Nephron progenitor cell (in vitro differentiated cells): Measurements from ENCODE around the gene GH2.
"Not testable (repeated sequence)": the region's sequence is repeated elsewhere in the genome, so short reads cannot be mapped to it uniquely, and the experiment has no call there.

Experiments used
- DNase-seq: peaks from one replicate; pipeline ENCODE4 v3.0.0; 2021
- H3K27ac Mint-ChIP-seq: 2 replicates; pipeline ENCODE4 v1.8.0; 2021; ENCODE audit warnings: mild to moderate bottlenecking, moderate library complexity, mixed read lengths
- H3K27me3 Mint-ChIP-seq: 2 replicates; pipeline ENCODE4 v1.8.0; 2021; ENCODE audit warnings: mild to moderate bottlenecking, low read depth, mixed read lengths; ENCODE audit not compliant: poor library complexity
- H3K36me3 Mint-ChIP-seq: 2 replicates; pipeline ENCODE4 v1.8.0; 2021; ENCODE audit warnings: low read depth, mixed read lengths
- H3K4me1 Mint-ChIP-seq: 2 replicates; pipeline ENCODE4 v1.8.0; 2021; ENCODE audit warnings: mixed read lengths
- H3K4me3 Mint-ChIP-seq: 2 replicates; pipeline ENCODE4 v1.8.0; 2021; ENCODE audit warnings: mild to moderate bottlenecking, moderate library complexity, mixed read lengths
- H3K9me3 Mint-ChIP-seq: 2 replicates; pipeline ENCODE4 v1.8.0; 2021; ENCODE audit warnings: mild to moderate bottlenecking, moderate library complexity, mixed read lengths
- CTCF ChIP-seq: fragments of 200-600 bp; sonication (generic); IDR thresholded peaks from 2 replicates; pipeline ENCODE4 v1.5.0; 2021; ENCODE audit warnings: antibody characterized with exemption

The GH2 gene

GRCh38 chr17:63927464-63928171, 45.9 kb upstream of the GH2 start:
- Mint-ChIP-seq H3K27me3 (peaks cover 2% of the 10 kb centered on the region), H3K36me3 (no peaks in the 10 kb centered on the region), H3K4me1 (peaks cover 18% of the 10 kb centered on the region), H3K4me3 (no peak overlapping the region), H3K27ac (no peak overlapping the region), H3K9me3 (no peaks in the 10 kb centered on the region)
- no peak for DNase-seq
- TF ChIP-seq CTCF: no peak

DNA sequence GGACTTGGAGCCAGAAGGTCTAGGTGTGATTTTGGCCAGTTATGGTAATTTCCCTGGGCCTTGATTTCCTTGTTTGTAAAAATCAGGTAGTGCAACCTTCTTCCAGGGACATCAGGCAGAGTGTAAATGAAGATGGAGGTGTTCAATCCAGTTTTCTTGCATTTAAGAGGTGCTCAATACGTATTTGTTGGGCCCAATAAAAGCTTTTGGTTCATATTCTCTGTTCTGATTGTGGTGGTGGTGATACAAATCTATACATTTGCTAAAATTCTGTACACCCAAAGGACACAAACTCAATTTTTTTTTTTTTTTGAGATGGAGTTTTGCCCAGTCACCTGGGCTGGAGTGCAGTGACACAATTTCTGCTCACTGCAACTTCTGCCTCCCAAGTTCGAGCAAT, 44.4 kb upstream of the GH2 start:
- Mint-ChIP-seq H3K4me1 (peaks cover 12% of the 10 kb centered on the region), H3K27me3 (peaks cover 4% of the 10 kb centered on the region), H3K4me3 (no peak overlapping the region), H3K9me3 (no peaks in the 10 kb centered on the region), H3K27ac (no peak overlapping the region), H3K36me3 (no peaks in the 10 kb centered on the region)
- no peak for TF ChIP-seq CTCF
- no peak for DNase-seq

DNA sequence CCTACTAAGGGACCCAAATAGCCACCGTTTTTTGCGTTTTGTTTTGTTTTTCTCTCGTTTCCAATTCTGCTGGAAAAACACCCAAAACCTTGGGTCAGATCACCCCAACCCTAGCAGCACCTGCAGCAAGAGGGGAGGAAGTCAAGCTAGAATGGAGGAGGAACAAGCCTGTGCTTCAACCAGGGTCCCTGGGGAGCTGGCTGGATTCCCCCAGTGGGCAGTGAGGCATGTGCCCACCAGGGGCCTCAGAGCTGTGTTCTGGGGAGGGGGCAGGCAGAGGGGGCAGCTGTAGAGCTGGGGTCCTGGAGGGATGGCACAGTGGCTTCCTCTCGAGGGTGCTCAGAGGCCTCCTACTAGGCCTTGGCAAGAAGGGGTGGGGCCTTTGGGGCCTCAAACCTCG, 43.9 kb upstream of the GH2 start:
- no peak overlapping the region for H3K27ac Mint-ChIP-seq
- no peak for TF ChIP-seq CTCF
- no peak for DNase-seq
- H3K9me3 Mint-ChIP-seq: no peaks in the 10 kb centered on the region
- peaks cover 6% of the 10 kb centered on the region for H3K4me1 Mint-ChIP-seq
- H3K4me3 Mint-ChIP-seq: no peak overlapping the region
- no peaks in the 10 kb centered on the region for H3K36me3 Mint-ChIP-seq
- H3K27me3 Mint-ChIP-seq: peaks cover 4% of the 10 kb centered on the region

- not testable (repeated sequence) for H3K36me3 Mint-ChIP-seq, DNase-seq
- H3K27me3 Mint-ChIP-seq: peaks cover 27% of the 10 kb centered on the region
These were observed 40.7 kb upstream of the GH2 start for GRCh38 chr17:63922402-63922801.

DNA sequence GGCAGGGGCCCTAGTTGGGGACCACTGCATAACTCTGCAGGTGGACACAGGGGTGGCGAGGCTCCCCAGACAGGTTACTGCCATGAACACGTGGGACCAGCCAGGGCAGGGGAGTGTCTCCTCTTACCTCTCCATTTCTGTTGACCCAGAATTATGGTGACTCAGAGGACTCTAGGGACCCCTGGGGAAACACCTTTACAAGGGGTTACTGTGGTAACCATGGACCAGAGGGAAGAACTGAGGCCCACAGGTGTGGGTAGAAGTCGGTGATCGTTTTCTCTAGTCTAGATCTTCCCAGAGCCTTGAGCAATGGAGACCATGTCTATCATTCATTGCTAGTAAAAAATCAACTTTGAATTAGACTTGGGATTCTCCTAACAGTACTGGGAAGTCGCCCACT, 39.0 kb upstream of the GH2 start:
- H3K36me3 Mint-ChIP-seq, H3K27ac Mint-ChIP-seq, H3K9me3 Mint-ChIP-seq, H3K4me3 Mint-ChIP-seq, DNase-seq: not testable (repeated sequence)
- Mint-ChIP-seq H3K27me3 (peaks cover 43% of the 10 kb centered on the region), H3K4me1 (peaks cover 23% of the 10 kb centered on the region)

More at GRCh38 chr17:63922402-63922801, 40.7 kb upstream of the GH2 start:
- not testable (repeated sequence) for H3K4me3 Mint-ChIP-seq, H3K9me3 Mint-ChIP-seq, H3K27ac Mint-ChIP-seq
- H3K4me1 Mint-ChIP-seq: peaks cover 23% of the 10 kb centered on the region

DNA sequence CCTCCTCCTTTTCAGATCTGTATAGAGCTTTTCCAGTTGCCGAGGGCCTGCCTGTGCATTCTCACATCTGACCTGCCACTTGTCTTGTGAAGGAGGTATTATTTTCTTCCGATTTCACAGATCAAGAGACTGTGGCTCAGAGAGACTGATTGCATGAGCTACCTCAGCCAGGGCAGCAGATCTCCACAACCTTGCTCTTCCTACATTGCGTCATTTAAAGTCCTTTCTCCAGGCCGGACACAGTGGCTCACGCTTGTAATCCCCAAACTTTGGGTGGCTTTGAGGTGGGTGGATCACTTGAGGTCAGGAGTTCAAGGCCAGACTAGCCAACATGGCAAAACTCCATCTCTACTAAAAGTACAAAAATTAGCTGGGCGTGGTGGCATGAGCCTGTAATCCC, 38.3 kb upstream of the GH2 start:
- Mint-ChIP-seq H3K27me3 (peaks cover 48% of the 10 kb centered on the region), H3K4me1 (peaks cover 23% of the 10 kb centered on the region)
- H3K4me3 Mint-ChIP-seq, DNase-seq, H3K27ac Mint-ChIP-seq, H3K9me3 Mint-ChIP-seq, H3K36me3 Mint-ChIP-seq: not testable (repeated sequence)

- Mint-ChIP-seq H3K27ac (no peak overlapping the region), H3K4me1 (peaks cover 23% of the 10 kb centered on the region), H3K4me3 (no peak overlapping the region), H3K27me3 (peaks cover 55% of the 10 kb centered on the region), H3K36me3 (no peaks in the 10 kb centered on the region), H3K9me3 (no peaks in the 10 kb centered on the region)
- peak; percentile 74 for DNase-seq
- peak; percentile 84 for TF ChIP-seq CTCF
These were observed 37.6 kb upstream of the GH2 start for GRCh38 chr17:63919311-63919723.

DNA sequence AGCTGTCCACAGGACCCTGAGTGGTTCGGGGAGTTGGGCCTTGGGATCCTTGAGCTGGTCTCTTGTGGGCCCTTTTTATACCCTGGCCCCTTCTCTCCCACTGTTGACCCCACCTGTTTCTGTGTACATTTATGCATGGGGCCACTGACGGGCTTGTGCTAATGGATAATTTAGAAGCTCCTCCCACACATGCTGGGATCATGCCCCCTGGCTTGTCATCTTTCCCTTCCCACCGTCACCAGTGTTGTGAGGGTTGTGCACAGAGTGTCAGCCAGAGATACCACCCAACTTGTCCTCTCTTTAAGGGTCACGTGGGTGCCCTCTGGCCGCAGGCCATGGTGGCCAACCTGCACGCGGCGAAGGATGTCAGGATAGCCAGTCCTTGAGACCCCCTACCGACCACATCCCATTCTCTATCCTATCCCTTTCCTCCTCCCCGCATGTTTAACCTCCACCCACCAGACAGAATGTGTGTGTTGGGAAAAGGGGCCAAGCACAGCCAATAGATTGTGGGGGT, 37.1 kb upstream of the GH2 start, which contains the start of gene GH1:
TSS of gene GH1 (minus strand) at position 51 of the 517 bp plus-strand sequence. CDS start 63 bp downstream, outside the sequence.
- not testable (repeated sequence) for H3K36me3 Mint-ChIP-seq, H3K9me3 Mint-ChIP-seq, H3K27ac Mint-ChIP-seq, H3K4me3 Mint-ChIP-seq, DNase-seq
- peaks cover 60% of the 10 kb centered on the region for H3K27me3 Mint-ChIP-seq
- H3K4me1 Mint-ChIP-seq: peaks cover 23% of the 10 kb centered on the region
